GM12892 (cell line): ENCODE data around the gene RSPO4.

Experiments used
- POLR2A ChIP-seq: IDR thresholded peaks from 2 replicates; pipeline ENCODE4 v1.6.1; 2011; ENCODE audit warnings: low read depth, low read length, control low read depth
- POLR2AphosphoS5 ChIP-seq: IDR thresholded peaks from 2 replicates; pipeline ENCODE4 v1.6.1; 2011; ENCODE audit warnings: low read depth, low read length, control low read depth
- TAF1 ChIP-seq: IDR thresholded peaks from 2 replicates; pipeline ENCODE4 v1.6.1; 2011; ENCODE audit warnings: low read depth, mild to moderate bottlenecking, control low read depth, low read length, borderline replicate concordance

DNA sequence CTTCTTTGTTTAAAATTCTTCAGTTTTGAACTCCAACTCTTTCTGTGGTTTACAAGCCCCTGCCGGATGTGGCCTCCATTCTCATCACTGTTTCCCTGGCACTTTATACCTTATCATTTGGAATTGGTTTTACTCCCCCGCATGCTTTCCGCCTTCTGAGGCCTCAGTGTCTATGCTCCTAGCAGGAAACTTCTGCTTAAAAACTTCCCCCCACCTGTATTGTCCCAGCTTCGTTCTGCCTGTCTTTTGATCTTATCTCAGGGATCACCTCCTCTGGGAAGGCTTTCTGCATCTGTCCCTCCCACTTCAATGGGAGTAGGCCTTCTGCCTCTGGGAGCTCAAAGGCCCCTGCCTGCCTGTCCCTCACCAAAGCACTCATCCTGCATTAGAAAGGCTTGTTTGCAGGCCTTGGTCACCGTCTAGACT is 82.6 kb downstream of the RSPO4 start:
- no peak for TF ChIP-seq POLR2A
- TF ChIP-seq POLR2AphosphoS5 = no peak
- TF ChIP-seq TAF1 = no peak
